DOHH2 (cell line): ENCODE measurements around the gene WDR6.

Source experiments
- H3F3A ChIP-seq: fragments of 200-600 bp; sonication (generic), shearing (Covaris generic); 2 replicates; pipeline ENCODE4 v1.6.0; 2016; ENCODE audit warnings: antibody characterized with exemption, mild to moderate bottlenecking; ENCODE audit not compliant: control insufficient read depth, insufficient read depth
- H3K27ac ChIP-seq: fragments of 200-600 bp; sonication (generic); 2 replicates; pipeline ENCODE4 v1.5.1; 2014; ENCODE audit warnings: low read depth, mild to moderate bottlenecking, low read length, moderate library complexity
- H3K27me3 ChIP-seq: fragments of 200-600 bp; sonication (generic); 2 replicates; pipeline ENCODE4 v1.6.1; 2014; ENCODE audit warnings: mild to moderate bottlenecking, low read length, mixed read lengths; ENCODE audit not compliant: control insufficient read depth
- H3K36me3 ChIP-seq: fragments of 200-600 bp; sonication (generic); 2 replicates; pipeline ENCODE4 v1.6.1; 2014; ENCODE audit warnings: mild to moderate bottlenecking, low read length, moderate library complexity, mixed read lengths; ENCODE audit not compliant: control insufficient read depth
- H3K4me1 ChIP-seq: fragments of 200-600 bp; sonication (generic); 2 replicates; pipeline ENCODE4 v1.6.1; 2014; ENCODE audit warnings: mild to moderate bottlenecking, low read length, mixed read lengths; ENCODE audit not compliant: control insufficient read depth
- H3K4me2 ChIP-seq: fragments of 200-600 bp; sonication (generic); 2 replicates; pipeline ENCODE4 v1.6.0; 2014; ENCODE audit warnings: mild to moderate bottlenecking, low read length, moderate library complexity
- H3K4me3 ChIP-seq: fragments of 200-600 bp; sonication (generic); 2 replicates; pipeline ENCODE4 v1.5.1; 2014; ENCODE audit warnings: mild to moderate bottlenecking, low read length, mixed read lengths
- H3K79me2 ChIP-seq: fragments of 200-600 bp; sonication (generic); 2 replicates; pipeline ENCODE4 v1.6.1; 2014; ENCODE audit warnings: mild to moderate bottlenecking, low read length, mixed read lengths; ENCODE audit not compliant: control insufficient read depth
- H3K9me2 ChIP-seq: fragments of 200-600 bp; sonication (generic); replicated peaks from 2 replicates; pipeline ENCODE4 v1.6.1; 2014; ENCODE audit warnings: mild to moderate bottlenecking, low read length, mixed read lengths; ENCODE audit not compliant: control insufficient read depth
- H3K9me3 ChIP-seq: fragments of 200-600 bp; sonication (generic); 2 replicates; pipeline ENCODE4 v1.6.1; 2014; ENCODE audit warnings: antibody characterized with exemption, low read length, mixed read lengths; ENCODE audit not compliant: control insufficient read depth, insufficient read depth
- H4K20me1 ChIP-seq: fragments of 200-600 bp; sonication (generic); 2 replicates; pipeline ENCODE4 v1.6.0; 2014; ENCODE audit warnings: low read depth, mild to moderate bottlenecking, antibody characterized with exemption, low read length, moderate library complexity; ENCODE audit not compliant: control insufficient read depth, insufficient read depth
- EZH2phosphoT487 ChIP-seq: fragments of 200-600 bp; sonication (generic); IDR thresholded peaks from 2 replicates; pipeline ENCODE4 v1.6.1; 2017; ENCODE audit warnings: borderline replicate concordance, mild to moderate bottlenecking, antibody characterized with exemption, low read length, moderate library complexity, mixed read lengths
- TF ChIP-seq, protein P1 (sequence below): fragments of 200-600 bp; sonication (generic); IDR thresholded peaks from one replicate; pipeline ENCODE4 v1.5.1; 2014; ENCODE audit warnings: antibody characterized with exemption, mild to moderate bottlenecking, low read depth, low read length; ENCODE audit not compliant: poor library complexity, severe bottlenecking

The WDR6 gene

DNA sequence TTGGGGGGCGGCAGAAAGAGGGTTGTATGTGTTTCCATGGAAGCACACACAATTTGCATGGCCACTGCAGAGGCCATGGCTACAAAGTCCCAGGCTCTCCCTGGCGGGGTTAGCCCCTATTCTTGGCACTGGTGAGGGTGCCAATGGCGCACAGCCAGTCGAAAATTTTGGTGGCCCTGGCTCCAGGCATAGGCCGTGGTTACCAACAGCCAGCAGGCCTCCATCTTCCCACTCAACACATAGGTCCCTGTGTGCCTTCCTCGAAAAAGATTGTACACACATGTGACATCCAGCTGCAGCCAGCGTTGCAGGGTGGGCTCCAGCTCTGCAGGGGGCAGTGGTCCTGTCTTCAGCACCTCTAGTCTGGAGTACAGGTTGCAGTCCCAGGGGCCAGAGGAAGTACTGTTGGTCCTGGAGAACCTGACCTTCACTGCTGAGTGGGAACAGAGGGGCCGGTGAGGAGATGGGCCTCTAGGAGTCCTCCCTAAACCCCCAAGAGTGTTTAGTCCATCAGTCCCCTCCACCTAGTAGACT, 10.0 kb upstream of the WDR6 start:
- peaks cover 6% of the 10 kb centered on the region for H3K79me2 ChIP-seq
- H3F3A ChIP-seq = no peaks in the 10 kb centered on the region; the same call in 1 of the 2 replicates
- H3K4me3 ChIP-seq = no peak overlapping the region
- no peaks in the 10 kb centered on the region for H3K9me2 ChIP-seq
- no peaks in the 10 kb centered on the region for H4K20me1 ChIP-seq
- H3K27me3 ChIP-seq = no peaks in the 10 kb centered on the region
- no peak overlapping the region for H3K4me2 ChIP-seq
- H3K4me1 ChIP-seq = no peaks in the 10 kb centered on the region
- TF ChIP-seq, protein P1, sequence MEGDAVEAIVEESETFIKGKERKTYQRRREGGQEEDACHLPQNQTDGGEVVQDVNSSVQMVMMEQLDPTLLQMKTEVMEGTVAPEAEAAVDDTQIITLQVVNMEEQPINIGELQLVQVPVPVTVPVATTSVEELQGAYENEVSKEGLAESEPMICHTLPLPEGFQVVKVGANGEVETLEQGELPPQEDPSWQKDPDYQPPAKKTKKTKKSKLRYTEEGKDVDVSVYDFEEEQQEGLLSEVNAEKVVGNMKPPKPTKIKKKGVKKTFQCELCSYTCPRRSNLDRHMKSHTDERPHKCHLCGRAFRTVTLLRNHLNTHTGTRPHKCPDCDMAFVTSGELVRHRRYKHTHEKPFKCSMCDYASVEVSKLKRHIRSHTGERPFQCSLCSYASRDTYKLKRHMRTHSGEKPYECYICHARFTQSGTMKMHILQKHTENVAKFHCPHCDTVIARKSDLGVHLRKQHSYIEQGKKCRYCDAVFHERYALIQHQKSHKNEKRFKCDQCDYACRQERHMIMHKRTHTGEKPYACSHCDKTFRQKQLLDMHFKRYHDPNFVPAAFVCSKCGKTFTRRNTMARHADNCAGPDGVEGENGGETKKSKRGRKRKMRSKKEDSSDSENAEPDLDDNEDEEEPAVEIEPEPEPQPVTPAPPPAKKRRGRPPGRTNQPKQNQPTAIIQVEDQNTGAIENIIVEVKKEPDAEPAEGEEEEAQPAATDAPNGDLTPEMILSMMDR = no peak
- no peak for TF ChIP-seq EZH2phosphoT487
- no peaks in the 10 kb centered on the region for H3K9me3 ChIP-seq
- H3K27ac ChIP-seq = no peak overlapping the region
- H3K36me3 ChIP-seq = peaks cover 7% of the 10 kb centered on the region; the same call in 1 of the 2 replicates

DNA sequence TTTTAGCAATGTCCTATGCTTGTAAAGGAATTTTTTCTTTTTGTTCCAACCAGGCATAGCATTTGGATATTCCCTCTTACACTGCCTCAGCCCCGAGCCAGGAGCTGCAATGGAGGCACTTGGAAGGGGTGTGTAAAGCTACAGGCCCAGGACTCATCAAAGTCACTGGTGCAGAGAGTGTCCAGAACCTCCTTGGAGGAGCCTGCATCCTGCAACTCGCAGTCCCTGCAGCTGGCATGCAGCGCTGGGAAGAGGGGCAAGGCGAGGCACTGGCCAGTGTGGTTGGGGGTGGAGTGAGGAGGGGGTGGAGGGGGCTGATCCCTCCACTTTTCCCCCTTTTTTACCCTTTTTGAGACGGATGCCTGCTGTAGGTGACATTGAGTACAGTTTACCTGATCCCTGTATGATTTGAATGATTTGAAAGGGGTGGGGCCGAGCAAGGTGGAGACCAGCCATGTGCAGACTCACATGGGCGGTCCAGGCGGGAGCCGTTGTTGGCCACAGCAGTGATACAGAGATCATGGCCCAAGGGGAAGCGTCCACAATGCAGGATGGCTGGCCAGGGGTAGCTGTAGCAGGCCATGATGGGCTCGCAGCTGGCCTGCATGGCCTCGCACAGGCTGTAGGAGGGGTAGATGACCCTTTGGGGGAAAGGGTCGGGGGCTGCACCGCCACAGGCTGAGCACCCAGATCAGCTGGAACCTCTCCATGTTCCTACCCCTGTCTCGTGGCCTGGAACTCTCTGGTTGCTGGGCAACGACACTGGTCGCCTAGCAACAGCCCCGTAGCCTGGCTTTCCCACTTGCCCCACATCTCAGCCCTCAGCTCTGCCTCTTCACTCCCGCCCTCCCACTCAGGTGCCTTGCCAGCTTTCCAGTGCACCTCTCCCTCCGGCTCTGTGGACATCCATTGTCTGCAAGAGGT, 9.2 kb upstream of the WDR6 start:
- Histone ChIP-seq H4K20me1 (no peaks in the 10 kb centered on the region), H3K4me3 (no peak overlapping the region), H3K27me3 (no peaks in the 10 kb centered on the region), H3K9me3 (no peaks in the 10 kb centered on the region), H3F3A (no peaks in the 10 kb centered on the region; the same call in 1 of the 2 replicates), H3K27ac (no peak overlapping the region), H3K79me2 (peaks cover 6% of the 10 kb centered on the region), H3K4me2 (no peak overlapping the region), H3K9me2 (no peaks in the 10 kb centered on the region), H3K4me1 (no peaks in the 10 kb centered on the region), H3K36me3 (peaks cover 7% of the 10 kb centered on the region; the same call in 1 of the 2 replicates)
- TF ChIP-seq, protein P1 = no peak
- no peak for TF ChIP-seq EZH2phosphoT487

DNA sequence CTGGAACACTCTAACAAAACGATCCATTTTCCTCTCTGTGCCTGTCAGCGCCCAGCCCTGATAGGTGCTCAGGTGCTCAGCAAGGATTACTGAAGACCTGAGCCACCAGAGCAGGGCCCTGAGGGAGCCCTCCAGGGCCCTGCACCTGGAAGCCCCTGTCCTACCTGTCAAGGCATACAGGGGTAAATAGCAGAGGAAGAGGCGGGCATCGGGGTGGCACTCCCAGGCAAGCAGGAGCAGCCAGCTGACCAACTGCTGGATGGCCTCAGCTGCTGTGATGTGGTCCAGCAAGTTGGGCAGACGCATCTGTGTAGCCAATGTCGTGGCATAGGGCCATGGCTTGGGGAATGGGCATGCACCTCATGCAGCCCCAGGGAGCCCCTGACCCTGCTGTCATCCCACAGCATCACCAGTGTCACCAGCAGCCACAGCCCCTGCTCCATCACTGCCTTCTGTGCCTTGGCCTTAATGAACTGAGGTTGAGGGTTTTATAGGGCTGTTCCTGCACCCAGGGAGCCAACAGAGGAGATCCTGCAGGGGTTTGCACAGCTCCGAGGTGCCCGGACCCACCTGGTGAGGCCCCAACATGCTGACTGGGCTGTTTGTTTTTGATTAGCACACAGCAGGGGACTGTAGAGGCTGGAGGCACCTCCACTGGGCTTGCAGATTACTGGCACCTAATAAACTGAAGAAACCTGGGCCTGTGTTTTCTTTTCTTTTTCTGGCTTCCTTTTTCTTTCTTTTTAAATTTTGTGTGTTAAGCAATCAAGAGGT, 7.9 kb upstream of the WDR6 start:
- Histone ChIP-seq H3K4me2 (no peak overlapping the region), H3K79me2 (peaks cover 2% of the 10 kb centered on the region), H3K4me3 (no peak overlapping the region), H4K20me1 (no peaks in the 10 kb centered on the region), H3K4me1 (no peaks in the 10 kb centered on the region), H3K9me2 (no peaks in the 10 kb centered on the region), H3K27me3 (no peaks in the 10 kb centered on the region), H3K36me3 (peaks cover 2% of the 10 kb centered on the region; the same call in 1 of the 2 replicates), H3K9me3 (no peaks in the 10 kb centered on the region), H3F3A (no peaks in the 10 kb centered on the region; the same call in 1 of the 2 replicates), H3K27ac (no peak overlapping the region)
- TF ChIP-seq, protein P1 = no peak
- TF ChIP-seq EZH2phosphoT487 = no peak
